ENCODE measurements around the gene LCTL. TPM values are rescaled to one million over a fixed set of nuclear protein-coding genes. Genes with fewer than 3 reads are reported as not detected.

Gene LCTL, protein sequence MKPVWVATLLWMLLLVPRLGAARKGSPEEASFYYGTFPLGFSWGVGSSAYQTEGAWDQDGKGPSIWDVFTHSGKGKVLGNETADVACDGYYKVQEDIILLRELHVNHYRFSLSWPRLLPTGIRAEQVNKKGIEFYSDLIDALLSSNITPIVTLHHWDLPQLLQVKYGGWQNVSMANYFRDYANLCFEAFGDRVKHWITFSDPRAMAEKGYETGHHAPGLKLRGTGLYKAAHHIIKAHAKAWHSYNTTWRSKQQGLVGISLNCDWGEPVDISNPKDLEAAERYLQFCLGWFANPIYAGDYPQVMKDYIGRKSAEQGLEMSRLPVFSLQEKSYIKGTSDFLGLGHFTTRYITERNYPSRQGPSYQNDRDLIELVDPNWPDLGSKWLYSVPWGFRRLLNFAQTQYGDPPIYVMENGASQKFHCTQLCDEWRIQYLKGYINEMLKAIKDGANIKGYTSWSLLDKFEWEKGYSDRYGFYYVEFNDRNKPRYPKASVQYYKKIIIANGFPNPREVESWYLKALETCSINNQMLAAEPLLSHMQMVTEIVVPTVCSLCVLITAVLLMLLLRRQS
- not detected in 2 replicates for total RNA-seq

DNA sequence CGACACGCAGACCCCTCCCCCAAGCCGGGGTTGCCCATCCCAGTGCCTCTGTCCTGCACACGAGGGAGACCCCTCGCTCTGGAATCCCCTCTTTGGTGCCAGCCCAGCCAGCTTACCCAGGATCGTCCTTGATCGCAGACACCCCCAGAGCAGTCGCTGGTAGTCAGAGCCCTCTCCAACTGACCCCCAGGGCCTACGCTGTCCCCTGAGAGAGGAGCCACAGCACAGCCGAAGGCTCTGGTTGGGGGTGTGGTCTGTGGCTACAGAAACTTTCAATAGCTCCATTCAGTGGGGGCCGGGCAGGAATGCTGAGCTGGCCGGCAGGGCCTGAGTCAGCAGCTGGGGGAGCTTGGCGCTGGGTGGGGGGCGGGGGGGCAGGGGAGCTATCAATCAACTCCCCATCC, at the start of gene LCTL:
TSS of gene LCTL (minus strand) at position 258 of the 404 bp plus-strand sequence. CDS start 633 bp downstream, outside the sequence.
- DNase-seq (ENCODE audit: low read depth in 2 of 2) = no peak

DNA sequence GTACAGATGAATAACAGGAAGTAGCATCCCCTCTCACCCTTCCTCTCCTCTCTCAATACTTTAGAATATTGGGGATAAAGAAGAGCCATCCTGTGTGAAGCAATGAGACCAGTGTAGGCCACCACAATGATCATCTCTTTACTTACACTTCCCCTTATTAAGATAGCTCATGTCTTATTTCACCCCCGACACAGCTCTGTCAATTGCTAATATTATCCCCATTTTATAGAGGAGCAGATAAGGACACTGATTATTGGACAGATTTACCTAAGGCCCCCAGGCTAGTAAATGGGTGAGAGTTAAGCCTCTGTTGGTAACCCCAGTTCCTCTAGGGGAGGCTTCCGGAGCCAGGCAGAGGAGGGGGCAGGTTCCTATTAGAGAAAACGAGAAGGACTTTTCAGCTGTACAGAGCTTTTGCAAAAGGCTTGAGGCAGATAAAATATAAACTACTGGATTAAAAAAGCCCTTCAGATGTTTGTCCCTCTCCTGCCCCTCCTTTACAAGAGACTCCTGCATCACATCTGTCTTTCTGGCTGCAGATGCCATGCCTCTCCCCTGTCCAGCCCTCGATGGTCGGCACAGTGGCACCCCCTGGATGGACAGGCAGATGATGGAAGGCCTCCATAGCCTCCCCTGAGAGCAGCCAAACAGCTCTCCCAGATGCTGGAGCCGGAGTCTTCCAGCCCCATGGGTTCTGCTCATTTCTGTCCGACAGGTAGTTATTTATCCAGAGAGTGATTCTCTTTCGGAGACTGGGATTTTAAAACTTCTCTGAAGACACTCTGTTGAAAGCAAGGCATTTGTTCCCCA, 49.4 kb upstream of the LCTL start:
- DNase-seq (ENCODE audit: low read depth in 2 of 2) = no peak

DNA sequence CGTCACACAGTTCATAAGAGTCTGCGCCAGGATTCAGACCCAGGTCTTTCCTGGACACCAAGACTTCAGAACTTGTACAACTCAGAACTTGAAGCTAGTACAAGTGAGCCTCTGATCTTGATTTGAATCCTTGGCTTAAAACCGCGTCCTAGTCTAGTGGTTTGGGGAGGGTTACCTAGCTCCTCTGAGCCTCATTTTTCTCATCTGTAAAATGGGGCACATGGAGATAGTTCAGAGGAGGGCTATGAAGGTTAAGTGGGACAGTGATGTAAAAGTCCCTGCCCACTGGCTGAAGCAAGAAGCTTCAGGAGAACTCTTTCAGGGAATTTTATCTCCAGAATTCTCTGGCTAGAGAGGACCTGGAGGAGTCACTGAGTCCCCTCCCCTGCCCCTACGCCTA, 48.7 kb upstream of the LCTL start:
- DNase-seq (ENCODE audit: low read depth in 2 of 2) = no peak

DNA sequence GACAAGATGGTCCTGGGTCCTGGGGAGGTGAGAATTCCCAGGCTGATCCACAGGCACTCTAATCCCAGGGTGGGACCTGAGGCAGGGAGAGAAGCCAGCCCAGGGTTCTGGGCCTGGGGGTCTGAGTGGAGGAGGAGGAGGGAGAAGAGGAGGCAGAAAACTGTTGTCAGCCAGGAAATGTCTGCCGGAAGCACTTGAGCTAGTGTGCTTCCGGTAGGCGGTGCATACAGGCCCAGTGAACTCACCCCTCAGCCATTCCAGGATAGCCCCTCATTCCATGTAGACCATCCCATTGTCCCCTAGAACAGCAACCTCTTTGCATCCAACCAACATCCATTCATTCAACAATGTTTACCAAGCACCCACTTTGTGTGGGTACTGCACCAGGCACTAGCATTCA, 47.9 kb upstream of the LCTL start:
- DNase-seq (ENCODE audit: low read depth in 2 of 2) = peak; percentile 73 to 84

DNA sequence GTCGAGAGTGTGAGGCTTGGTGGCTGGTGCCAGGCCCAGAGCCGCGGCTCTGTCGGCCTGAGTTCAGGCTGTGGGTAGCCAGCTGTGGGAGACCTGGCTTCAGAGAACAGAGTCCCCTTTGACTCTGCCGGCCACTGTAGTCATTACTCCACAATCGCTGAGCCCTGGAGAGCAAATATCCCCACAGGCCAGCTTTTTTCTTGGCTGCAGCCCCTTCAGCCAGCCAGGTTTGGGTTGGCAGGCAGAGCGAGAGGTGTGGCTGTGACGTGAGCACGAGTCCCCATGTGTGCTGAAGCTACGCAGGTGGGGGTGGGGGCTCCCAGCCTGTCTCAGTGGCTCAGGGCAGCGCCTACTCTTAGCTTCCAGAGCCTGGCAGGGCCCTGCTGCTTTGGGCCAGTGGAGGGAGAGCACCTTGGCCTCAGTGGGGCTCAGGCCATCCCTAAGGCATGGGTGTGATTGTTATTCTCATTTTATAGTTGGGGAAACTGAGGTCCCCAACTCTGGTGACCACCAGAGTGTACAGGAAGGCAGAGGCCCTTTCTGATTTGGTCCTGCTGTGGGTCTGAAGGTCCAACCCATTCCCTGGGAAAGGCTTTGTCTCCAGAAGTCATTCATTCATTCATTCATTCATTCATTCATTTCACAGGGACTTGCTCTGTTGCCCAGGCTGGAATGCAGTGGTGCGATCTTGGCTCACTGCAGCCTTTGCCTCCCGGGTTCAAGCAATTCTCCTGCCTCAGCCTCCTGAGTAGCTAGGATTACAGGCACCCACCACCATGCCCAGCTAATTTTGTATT, 45.7 kb upstream of the LCTL start:
- no peak for DNase-seq (ENCODE audit: low read depth in 2 of 2)

DNA sequence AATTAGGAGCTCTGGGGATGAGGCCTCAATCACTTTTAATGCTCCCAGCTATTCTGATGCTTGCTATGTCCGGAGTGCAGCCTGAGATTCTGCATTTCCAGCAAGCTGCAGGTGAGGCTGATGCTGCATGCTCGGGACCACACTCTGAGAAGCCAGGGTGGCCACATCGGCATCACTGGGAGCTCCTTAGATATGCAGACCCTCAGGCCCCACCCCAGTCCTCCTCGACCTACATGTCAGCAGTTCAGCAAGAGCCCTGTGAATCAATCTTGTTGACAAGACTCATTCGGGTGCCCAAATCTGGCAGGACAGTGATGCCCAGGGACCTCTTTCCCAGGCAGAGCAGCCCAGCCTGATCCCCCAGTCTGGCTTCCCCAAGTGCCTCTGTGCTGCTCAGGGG, 44.1 kb upstream of the LCTL start:
- no peak for DNase-seq (ENCODE audit: low read depth in 2 of 2)

DNA sequence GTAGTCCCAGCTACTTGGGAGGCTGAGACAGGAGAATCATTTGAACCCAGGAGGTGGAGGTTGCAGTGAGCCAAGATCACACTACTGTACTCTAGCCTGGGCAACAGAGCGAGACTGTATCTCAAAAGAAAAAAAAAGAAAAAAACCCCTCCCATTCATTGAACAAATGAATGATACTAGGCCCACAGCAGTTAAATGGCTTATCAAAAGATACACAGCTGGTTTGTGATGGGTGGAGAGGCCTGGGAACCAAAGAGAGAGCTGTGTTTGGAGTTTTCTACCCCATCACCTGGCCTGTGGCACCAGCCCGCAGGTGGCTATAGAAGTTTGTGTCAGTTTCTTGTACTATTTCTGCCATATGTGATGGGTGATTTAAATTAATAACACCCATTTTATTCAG, 43.1 kb upstream of the LCTL start:
- no peak for DNase-seq (ENCODE audit: low read depth in 2 of 2)

DNA sequence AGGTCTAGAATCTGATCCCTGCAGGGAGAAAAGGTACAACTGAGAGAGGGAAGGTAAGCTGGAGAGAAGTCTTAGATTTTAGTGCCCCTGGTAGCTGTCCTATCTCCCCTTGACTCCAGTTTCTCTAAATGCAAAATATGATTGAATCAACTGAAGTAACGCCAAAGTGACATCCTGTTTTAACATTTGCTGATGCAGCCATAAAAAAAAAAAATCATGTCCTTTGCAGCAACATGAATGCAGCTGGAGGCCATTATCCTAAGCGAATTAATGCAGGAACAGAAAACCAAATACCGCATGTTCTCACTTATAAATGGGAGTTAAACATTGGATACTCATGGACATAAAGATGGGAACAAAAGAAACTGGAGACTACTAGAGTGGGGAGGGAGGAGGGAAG, 42.4 kb upstream of the LCTL start:
- no peak for DNase-seq (ENCODE audit: low read depth in 2 of 2)

DNA sequence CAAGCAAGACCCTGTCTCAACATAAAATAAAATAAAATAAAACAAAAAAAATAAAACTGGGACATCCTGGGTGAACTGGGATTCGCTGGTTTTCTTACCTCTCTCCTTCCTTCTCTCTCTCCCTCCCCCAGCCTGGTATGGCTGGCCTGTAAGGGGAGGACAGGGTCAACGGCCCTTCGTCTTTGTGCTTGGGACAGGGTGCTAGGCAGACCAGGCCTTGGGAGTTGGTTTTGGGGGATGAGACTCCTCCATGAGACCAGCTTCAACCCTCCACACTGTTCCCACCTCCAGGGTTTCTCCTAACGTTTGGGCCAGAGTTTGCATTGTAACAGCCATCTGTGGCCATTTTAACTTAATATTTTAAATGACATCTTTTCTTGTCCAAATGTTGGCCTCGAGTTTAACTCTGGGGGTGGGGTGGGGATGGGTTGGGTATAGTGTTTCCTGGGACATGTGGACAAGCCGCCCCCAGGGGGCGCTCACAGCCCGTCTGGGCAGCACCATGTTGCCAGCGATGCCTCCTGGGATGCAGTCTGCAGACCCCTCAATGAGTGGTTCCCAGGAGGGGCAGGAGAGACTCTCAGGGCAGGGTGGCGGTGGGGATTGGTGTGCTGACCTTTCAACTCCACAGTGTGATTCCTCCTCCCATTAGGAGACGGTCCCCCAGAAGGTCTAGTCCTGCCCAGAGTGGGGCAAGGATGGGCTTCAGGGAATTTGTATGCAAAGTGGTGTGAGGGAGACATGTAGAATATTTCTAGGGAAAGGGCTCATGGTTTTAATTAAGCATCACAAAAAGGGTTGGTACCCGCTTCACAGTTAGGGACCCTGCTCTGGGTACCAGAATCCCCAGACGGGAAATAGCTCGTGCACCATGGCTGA, 37.7 kb upstream of the LCTL start:
- DNase-seq (ENCODE audit: low read depth in 2 of 2) = peak; percentile 48 to 71

DNA sequence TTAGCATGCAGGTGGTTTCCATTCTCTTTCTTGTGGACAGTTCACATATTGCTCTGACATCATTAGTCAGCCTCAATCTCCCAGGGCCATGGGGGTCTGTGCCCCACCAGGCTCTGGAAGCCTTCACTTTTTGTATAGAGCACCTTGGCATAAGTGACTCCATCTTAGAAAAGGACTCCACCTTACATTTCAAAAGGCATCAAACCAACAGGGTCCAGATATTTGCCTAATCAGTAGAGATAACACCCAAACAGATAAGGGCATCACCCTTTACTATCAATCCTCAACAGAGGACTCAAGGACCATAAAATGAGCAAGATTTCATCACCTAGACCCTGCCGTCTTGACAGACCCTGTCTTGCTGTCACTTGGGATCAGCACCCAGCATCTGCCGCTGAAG, 35.7 kb upstream of the LCTL start:
- no peak for DNase-seq (ENCODE audit: low read depth in 2 of 2)

DNA sequence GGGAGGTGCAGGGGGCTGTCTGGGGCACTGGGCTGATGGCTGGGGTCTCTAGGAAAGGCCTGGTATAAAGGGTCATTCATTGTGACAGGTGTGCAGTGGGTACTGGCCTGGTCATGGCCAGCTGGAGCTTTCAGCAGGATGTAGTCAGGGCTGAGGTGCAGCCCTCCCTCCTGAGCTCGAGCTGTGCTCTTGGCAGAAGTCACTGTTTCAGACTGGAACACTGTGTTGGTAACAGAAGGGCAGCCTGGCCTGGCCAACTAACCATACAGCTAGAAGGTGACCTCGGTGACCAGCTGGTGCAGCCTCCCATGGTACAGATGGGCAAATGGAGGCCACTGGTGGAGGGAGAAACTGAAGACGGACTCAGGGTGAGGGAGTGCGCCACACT, 34.4 kb upstream of the LCTL start:
- DNase-seq (ENCODE audit: low read depth in 2 of 2) = no peak

DNA sequence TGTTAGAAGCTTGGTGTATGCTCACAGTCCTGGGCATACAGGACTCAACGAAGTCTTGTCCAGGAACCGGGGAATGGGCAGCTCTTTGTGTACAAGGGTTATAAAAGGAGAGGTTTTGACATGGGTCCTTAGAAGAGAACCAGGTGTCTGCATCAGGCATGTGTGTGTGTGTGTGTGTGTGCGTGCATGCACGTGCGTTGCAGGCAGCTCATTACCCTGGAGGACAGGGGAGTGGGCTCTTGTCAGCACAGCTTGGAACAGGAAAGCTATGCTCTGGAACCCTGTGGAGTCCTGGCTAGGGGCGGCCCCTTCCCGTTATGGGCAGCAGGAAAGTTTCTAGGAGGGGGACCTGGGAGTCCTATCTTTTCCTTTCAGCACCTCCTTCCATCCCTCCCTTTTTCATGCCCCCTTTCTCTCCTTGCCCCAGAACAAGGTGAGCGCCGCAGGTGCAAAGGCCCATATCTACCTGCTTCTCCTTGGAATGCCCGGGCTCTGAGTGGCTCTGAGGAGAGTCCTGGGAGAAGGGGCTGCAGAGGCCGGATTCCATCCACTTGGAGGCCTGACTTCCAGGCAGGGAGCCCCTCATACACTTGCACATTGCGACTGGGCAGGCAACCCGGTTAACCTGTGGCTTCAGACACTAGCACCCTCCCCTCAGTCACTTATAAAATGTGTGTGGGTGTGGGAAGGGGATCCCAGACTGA, 33.9 kb upstream of the LCTL start:
- DNase-seq (ENCODE audit: low read depth in 2 of 2) = no peak

DNA sequence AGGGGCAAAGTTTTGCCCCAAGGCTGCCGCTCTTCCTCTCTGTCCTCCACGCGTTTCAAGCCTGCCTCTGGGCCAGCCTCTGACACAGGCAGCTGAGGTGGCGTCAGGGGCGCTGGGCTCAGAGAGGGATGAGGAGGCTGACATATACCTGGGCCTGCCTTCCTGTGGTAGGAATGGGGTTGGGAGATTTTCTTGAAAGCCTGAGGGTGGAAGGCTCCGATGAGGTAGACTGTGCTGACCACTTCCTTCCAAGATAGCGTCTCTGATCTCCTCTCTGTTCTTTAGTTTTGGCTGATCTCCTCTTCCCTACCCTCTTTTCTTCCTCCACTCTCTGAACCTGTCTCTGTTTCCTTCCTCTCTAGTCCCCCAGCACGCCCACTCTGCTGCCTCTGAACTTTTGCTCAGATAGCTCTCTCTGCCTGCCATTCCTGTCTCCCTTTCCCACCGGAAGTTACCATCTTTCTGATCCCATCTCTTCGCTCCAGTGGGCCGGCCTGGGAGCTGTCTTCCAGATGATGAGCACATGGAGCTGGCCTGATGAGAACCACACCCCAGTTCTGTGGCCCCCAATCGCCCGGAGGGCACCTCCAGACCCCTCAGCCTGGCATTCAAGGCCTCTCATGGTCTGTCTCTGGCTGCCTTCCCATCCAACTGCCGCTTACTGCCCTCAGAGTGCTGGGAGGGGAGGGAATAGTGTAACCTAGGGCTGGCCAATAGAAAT, 32.5 kb upstream of the LCTL start:
- no peak for DNase-seq (ENCODE audit: low read depth in 2 of 2)

DNA sequence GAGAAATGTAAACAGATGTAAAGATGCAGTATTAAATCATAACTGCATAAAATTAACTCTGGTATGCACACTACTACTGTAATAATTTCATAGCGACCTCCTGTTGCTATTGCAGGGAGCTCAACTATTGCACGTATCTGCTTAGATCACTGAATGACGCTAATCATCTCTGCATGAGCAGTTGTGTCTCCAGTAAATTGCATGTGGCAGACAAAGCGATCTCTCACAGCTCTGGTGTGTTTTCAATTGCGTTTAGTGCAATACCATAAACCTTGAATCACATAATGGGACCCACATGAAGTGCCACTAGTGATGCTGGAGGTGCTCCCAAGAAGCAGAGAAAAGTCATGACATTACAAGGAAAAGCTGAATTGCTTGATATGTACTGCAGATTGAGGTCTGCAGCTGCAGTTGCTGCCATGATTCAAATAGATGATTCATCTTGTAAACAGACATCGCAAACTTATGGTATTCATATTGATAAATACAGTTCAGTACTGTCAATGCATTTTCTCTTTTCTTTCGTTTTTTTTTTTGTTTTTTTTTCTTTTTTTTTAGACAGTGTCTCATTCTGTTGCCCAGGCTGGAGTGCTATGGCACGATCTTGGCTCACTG, 30.2 kb upstream of the LCTL start:
- DNase-seq (ENCODE audit: low read depth in 2 of 2) = no peak

DNA sequence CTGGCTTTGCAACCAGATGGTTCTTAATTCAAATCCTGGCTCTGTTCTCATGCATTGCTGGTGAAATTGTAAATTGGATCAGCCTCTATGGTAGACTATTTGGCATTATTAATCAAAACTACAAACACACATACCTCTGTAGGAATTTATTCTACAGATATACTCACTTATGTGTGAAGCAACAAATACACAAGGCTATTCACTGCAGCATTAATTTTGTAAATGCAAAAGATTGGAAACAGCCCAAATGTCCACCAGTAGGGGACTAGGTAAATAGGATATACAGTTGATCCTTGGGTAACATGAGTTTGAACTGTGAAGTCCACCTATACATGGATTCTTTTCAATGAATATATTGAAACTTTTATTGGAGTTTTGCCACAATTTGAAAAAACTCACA, 29.5 kb upstream of the LCTL start:
- no peak for DNase-seq (ENCODE audit: low read depth in 2 of 2)

DNA sequence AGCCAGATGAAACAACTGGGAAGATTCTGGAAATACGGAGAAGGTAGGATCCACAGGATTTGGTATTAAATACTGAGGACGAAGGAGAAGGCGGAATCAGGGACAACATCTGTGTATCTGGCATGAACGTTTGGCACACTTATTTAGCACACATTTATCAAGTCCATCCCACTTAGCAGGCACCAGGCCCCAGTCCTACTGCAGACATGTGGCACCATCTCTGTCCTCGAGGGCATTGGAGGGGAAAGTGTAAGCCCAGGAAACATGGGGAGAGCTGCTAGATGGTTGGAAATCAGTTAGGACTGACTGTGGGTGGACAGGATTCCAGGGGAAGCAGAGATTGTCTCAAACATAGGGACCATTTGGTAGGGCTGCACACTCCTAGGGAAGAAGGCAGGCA, 29.0 kb upstream of the LCTL start:
- DNase-seq (ENCODE audit: low read depth in 2 of 2) = no peak

DNA sequence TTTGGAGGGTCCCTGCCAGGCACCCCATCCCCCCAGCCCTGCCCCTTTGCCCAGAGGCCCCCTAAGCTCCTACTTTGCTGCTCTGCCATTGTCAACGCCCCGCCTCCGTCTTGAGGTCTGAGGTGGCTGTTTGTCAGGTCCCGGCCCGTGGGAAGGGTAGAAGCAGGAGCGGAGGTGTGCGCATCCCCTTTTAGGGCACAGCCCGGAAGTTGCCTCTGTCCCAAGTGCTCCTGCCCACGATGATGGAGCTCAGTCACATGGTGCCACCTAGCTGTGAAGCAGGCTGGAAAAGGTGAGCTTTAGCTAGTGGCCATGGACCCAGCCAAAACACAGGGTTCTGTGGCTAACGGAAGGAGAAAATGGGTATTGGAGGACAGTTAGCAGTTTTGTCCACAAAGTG, 28.5 kb upstream of the LCTL start:
- DNase-seq (ENCODE audit: low read depth in 2 of 2) = no peak

DNA sequence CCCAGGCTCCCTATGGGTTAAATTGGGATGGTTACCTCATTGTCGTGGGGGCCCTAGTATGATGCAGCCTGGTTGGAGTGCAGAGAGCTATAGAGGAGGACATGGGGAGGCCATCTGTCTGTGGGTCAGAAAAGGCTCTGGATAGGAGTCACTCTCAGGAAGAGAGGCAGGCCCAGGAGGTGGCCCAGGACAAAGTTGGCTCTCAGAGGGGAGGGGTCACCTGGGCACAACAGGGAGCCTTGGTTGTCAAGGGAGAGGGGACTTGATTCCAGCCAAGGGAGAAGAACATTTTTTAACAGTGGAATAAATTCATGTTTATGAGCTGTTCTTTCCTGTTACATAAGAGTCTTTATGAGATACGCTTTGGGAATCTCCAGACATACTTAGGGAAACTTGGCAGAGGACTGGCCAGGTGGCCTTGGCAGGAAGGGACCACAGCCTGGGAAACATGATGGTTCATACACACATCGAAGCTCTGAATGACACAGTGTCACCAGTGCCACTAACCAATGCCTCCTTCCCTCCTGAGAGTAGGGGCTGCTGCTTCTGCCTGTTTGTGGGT, 27.5 kb upstream of the LCTL start:
- peak in 1 of 2 donors; percentile 26 for DNase-seq (ENCODE audit: low read depth in 2 of 2)
